COR-L47 (cell line): ENCODE results near the gene TVP23C.

Experiments used
- DNase-seq: peaks from one replicate; lab custom pipeline; 2025; lab: John Stamatoyannopoulos, UW

TVP23C gene

GRCh38 chr17:15496735-15497670 is 66.3 kb downstream of the TVP23C start:
- DNase-seq, result no peak

GRCh38 chr17:15494821-15495220 is 68.5 kb downstream of the TVP23C start:
- no peak for DNase-seq

- no peak for DNase-seq
Observed at GRCh38 chr17:15493693-15494035, 69.6 kb downstream of the TVP23C start.

DNA sequence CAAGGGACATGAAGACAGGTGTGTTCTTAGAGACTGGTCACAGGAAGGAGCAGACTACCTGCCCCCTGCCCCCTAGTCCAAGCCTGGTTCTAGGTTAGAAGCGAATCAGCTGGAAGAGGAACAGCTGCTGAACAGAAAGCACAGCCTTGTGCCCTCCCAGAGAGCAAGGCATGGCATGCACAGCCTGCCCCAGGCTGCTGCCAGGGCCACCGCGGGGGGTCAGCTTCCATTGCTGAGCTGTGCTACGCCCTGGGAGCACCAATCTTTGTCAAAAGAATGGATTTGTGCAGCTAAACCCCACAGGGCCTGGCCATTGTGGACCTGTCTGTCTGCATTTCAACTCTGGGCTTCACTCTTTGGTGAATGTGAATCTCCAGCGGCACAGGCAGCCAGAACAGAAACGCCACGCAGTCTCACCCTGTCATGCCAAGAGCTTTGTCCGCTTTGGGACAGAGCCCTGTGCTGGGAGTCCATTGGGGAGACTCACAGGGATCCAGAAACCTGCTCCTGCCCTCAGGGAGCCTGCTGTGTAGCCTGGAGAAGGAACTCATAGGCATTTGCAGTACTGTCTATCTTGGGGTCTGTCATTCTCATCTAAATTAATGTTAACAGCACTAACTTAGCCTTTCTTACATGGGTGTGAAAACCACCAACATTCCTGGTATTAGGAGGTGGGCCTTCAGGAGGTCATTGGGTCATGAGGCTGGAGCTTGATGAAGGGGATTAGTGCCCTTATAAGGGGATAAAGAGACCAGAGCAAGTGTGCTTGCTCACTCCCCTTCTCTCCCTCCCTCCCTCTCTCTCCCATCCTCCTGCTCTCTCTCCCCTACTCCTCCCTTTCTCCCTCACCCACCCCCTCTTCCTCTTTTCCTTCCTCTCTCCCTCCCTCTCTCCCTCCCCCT is 70.2 kb downstream of the TVP23C start:
- DNase-seq, result no peak

GRCh38 chr17:15492186-15492585 is 71.1 kb downstream of the TVP23C start:
- no peak for DNase-seq

DNA sequence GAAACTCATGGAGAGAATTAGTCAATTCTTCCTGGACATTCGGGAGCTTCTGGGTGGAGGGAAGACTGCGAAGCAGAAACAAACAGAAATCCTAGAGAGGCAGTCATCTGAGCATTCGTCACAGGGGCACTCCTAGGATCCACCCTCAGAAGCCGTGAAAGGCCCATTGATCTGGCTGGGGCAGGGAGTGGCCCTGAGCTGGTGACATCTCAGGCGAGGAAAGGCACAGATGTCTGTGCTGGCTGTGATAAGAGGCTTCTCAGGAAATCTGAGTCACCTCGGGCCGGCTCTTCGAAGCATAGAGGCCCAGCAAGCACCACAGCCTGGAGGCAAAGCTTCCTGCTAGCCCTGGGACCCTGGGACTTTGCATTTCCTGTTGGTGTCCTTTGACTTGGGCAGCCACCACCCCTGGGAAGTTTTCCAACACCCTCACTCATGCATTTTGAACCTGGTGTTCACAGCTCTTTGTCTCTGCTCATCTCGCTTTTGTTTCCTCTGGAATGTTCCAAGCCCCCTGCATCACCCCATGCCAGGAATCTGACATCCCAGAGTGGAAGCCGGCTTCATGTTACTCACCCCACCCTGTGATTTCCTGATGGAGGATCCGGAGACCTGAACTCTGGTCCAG is 72.5 kb downstream of the TVP23C start:
- no peak for DNase-seq

GRCh38 chr17:15488557-15488956 is 74.7 kb downstream of the TVP23C start:
- DNase-seq, result no peak

GRCh38 chr17:15485045-15485444 is 78.2 kb downstream of the TVP23C start:
- DNase-seq, result no peak

DNA sequence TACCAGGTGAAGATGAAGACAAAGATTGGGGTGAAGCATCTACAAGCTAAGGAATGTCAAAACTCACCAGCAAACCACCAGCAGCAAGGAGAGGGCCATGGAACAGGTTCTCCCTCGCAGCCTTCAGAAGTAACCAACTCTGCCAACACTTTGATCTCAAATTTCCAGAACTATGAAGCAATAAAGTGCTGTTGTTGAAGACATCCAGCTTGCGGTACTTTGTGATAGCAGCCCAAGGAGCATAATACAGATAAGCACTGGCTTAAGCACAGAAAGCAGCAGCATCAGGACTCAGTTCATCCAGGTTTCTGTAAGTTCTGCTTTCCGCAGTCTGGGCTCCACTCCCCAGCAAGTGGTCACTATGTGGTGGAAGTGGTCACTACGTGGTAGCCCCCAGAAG is 79.9 kb downstream of the TVP23C start:
- no peak for DNase-seq

DNA sequence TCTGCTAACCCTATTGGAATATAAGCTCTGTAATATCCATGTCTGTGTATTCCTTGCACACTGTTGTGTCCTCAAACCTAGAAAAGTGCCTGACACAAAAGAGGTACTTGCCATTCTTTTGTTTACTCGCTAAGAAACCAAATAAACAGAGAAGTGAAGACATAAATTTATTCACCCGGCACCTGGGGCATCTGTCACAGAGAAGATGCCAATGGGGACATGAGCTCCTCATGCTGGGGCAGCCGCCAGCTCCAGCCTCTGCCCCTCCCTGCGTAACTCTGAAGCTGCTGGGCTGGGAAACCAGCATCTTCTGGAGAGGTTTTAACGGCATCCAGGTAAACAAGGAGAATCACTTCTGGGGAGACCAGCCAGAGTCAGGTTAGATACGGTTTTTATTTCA is 80.8 kb downstream of the TVP23C start:
- DNase-seq, result no peak

DNA sequence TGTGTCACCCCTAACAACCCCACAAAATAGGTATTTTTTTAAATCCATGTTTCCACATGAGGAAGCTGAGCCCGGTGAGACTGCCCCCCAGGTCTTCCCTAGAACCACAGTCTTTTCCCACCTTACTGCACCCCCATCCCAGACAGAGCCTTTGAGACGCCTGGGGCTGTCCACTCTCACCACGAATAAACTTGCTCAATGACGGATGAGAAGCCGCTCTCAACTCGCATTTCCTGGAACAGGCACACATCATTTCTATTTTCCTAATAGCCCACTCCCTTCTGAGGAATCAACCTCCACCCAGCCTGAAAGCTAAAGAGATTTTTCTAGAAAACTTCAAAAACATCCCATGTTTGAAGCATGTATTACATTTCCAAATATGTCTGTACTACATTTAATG is 81.8 kb downstream of the TVP23C start:
- DNase-seq, result no peak

- DNase-seq, result no peak
Observed at GRCh38 chr17:15480204-15480603, 83.1 kb downstream of the TVP23C start.

GRCh38 chr17:15479703-15480102 is 83.6 kb downstream of the TVP23C start:
- no peak for DNase-seq

- no peak for DNase-seq
Observed at GRCh38 chr17:15478845-15479244, 84.4 kb downstream of the TVP23C start.

DNA sequence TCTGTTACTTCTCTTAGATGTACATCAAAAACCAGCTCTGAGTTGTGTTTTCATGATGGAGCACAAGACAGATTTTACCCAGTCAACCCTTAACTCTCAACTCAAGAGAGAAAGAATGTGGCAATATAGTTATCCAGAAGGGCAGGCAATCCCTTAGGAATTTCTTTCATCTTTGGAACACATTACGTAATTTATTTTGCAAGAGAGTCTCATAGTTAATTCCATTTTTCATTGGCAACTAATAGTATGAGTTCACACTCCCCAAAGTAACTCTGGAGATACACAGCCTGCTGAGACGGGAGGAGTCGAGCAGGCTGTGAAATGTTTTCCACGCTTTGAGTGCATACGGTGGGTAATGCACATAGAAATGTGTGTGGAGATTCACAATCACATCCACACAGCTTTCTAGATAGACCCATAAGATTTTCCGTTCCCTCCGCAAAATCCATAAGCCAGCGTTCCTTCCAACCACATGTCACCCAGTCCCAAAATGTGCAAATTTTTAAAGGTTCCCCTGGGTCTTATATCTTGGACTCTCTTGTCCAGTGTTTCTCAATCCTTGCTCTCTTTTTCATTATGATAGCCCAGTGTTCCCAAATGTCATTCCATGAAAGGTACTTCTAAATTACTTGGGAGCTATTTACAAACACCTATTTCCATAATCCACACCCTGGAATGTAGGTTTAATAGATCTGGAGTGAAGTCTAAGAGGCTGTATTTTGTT is 87.5 kb downstream of the TVP23C start:
- no peak for DNase-seq

GRCh38 chr17:15472891-15473290 is 90.4 kb downstream of the TVP23C start:
- DNase-seq, result no peak

DNA sequence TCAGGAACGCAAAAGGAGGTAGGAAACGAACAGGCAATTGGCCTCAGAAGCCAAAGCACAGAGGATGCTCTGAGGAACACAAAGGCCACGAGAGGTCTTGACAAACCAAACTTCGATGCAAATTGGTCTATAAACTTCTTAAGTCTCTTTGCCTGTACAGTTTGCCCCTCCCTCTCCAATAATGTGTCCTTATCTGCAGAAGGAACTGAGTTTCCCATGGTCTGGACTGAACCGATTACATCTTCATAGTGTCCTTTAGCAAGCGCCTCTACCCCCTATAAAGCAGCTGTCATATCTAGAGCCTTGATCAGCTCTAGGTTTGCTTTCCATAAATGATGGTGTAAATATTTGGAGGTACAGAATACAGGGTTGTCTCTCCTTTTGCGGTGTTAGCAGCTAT is 92.7 kb downstream of the TVP23C start:
- no peak for DNase-seq

DNA sequence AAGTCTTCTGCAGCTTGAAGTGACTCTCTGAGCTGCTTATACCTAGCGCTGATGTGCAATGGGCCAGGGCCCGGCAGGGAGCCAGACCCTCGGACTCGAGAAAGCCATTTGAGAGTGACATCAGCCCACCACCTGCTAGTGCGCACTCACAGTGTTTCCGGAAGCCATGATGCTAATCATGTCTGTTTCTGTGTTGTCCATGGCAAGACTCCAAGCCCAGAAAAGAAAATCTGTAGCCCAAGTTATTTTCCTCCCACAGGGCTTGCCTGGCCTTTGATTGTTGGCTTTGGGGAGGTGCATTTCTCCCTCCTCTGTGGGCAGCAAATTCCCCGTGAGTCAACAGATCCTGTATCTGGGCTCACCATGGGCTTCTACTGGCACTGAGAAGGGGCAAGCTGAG is 94.0 kb downstream of the TVP23C start:
- no peak for DNase-seq

- DNase-seq, result no peak
Observed at GRCh38 chr17:15468126-15468525, 95.2 kb downstream of the TVP23C start.

DNA sequence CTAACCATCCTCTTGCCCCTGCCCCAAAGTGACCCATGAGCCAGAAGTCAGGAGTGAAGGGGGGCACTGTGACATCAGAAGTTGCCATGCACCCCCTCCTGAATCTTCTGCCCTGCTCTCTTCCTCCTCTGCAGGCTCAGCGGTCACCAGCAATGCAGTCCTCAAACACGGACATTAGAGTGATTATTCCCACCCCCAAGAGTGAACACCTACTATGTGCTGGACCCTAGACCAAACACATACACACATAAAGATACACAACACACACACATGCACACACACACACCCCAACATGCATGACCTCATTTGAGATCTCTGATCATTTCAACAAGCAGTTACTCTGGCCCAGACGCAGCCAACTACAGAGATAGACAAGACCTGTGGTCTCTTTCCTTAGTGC is 95.7 kb downstream of the TVP23C start, which contains the start of gene CDRT4:
Gene CDRT4 (minus strand): TSS at position 30 of the 400 bp plus-strand sequence. CDS start 27,383 bp downstream, outside the sequence.
- DNase-seq, result no peak

GRCh38 chr17:15466131-15466530 is 97.2 kb downstream of the TVP23C start:
- no peak for DNase-seq
